NCI-H1417 treated with DMSO at 0.1 percent for 48 hours (cell line): ENCODE results near the gene SCG5.

Experiments
- DNase-seq: peaks from one replicate; lab custom pipeline; 2025; lab: John Stamatoyannopoulos, UW

SCG5 gene

GRCh38 chr15:32659340-32660155 lies 18.0 kb downstream of the SCG5 start:
- peak; percentile 33 for DNase-seq

- DNase-seq = no peak
Measured at GRCh38 chr15:32663671-32664070, 22.2 kb downstream of the SCG5 start.

- no peak for DNase-seq
Measured at GRCh38 chr15:32664796-32665195, 23.3 kb downstream of the SCG5 start.

- no peak for DNase-seq
Measured at GRCh38 chr15:32667321-32667720, 25.8 kb downstream of the SCG5 start.

GRCh38 chr15:32668942-32669341 lies 27.4 kb downstream of the SCG5 start:
- no peak for DNase-seq

GRCh38 chr15:32669896-32670611 lies 28.5 kb downstream of the SCG5 start:
- no peak for DNase-seq

GRCh38 chr15:32670623-32671022 lies 29.1 kb downstream of the SCG5 start:
- no peak for DNase-seq

- DNase-seq = no peak
Measured at GRCh38 chr15:32671339-32672325, 30.1 kb downstream of the SCG5 start.

GRCh38 chr15:32674681-32675080 lies 33.2 kb downstream of the SCG5 start:
- DNase-seq = no peak

- no peak for DNase-seq
Measured at GRCh38 chr15:32675466-32675865, 34.0 kb downstream of the SCG5 start.

GRCh38 chr15:32676169-32676568 lies 34.7 kb downstream of the SCG5 start:
- no peak for DNase-seq

GRCh38 chr15:32677238-32677750 lies 35.8 kb downstream of the SCG5 start:
- peak; percentile 44 for DNase-seq

- no peak for DNase-seq
Measured at GRCh38 chr15:32679298-32679690, 37.8 kb downstream of the SCG5 start.

- no peak for DNase-seq
Measured at GRCh38 chr15:32682569-32682968, 41.1 kb downstream of the SCG5 start.

GRCh38 chr15:32682977-32683630 lies 41.6 kb downstream of the SCG5 start:
- DNase-seq = no peak

- no peak for DNase-seq
Measured at GRCh38 chr15:32683906-32684584, 42.5 kb downstream of the SCG5 start.

GRCh38 chr15:32685576-32685975 lies 44.1 kb downstream of the SCG5 start:
- no peak for DNase-seq

- DNase-seq = no peak
Measured at GRCh38 chr15:32687556-32687955, 46.0 kb downstream of the SCG5 start.

GRCh38 chr15:32688151-32688639 lies 46.7 kb downstream of the SCG5 start:
- no peak for DNase-seq

GRCh38 chr15:32690941-32691688 lies 49.6 kb downstream of the SCG5 start:
- DNase-seq = no peak
